PC-3 (cell line): Measurements from ENCODE around the gene OR4P4. TPM values are rescaled to one million over a fixed set of nuclear protein-coding genes. Genes with fewer than 3 reads are reported as not detected.

Source experiments
- ATAC-seq: fragments of 200-7000 bp; cut with Tn5 transposase; 2 replicates; pipeline ENCODE4 v1.9.1; 2020; ENCODE audit warnings: mild to moderate bottlenecking, moderate library complexity
- BruUV-seq: library from RNA; stranded (reverse); fragments of 400-500 nt; replicated peaks from 2 replicates; lab custom pipeline; 2021; lab: Mats Ljungman, UMichigan
- CTCF ChIA-PET: fragments of 300-600 bp; sonication (Branson Sonifier 250); formaldehyde crosslinking; loops from one replicate; lab custom pipeline; 2022; ENCODE audit warnings: antibody characterized with exemption; lab: Charles Lee
- POLR2A ChIA-PET: fragments of 300-600 bp; sonication (Branson Sonifier 250); formaldehyde crosslinking; loops from one replicate; lab custom pipeline; 2022; ENCODE audit warnings: antibody characterized with exemption; ENCODE audit not compliant: unreplicated experiment; lab: Charles Lee
- DNase-seq: peaks from one replicate; pipeline ENCODE4 v3.0.0-alpha.2; 2015
- H2AFZ ChIP-seq: fragments of 300-600 bp; sonication (generic); 2 replicates; pipeline ENCODE4 v1.6.0; 2016; ENCODE audit warnings: antibody characterized with exemption, low read length
- H3F3A ChIP-seq: fragments of 300-600 bp; sonication (generic); one replicate; pipeline ENCODE4 v1.6.0; 2017; ENCODE audit warnings: antibody characterized with exemption, low read length, control low read depth, mild to moderate bottlenecking; ENCODE audit not compliant: unreplicated experiment
- H3K27ac ChIP-seq: fragments of 300-600 bp; sonication (generic); 2 replicates; pipeline ENCODE4 v1.5.1; 2016; ENCODE audit warnings: mild to moderate bottlenecking, low read length
- H3K27me3 ChIP-seq: fragments of 300-600 bp; sonication (generic); 2 replicates; pipeline ENCODE4 v1.6.1; 2016; ENCODE audit warnings: low read length, mixed read lengths
- H3K36me3 ChIP-seq: fragments of 300-600 bp; sonication (generic); 2 replicates; pipeline ENCODE4 v1.6.1; 2016; ENCODE audit warnings: low read depth, mixed run types, low read length, mixed read lengths
- H3K4me1 ChIP-seq: fragments of 300-600 bp; sonication (generic); 2 replicates; pipeline ENCODE4 v1.5.1; 2016; ENCODE audit warnings: low read length; ENCODE audit not compliant: insufficient read depth
- H3K4me2 ChIP-seq: fragments of 300-600 bp; sonication (generic); 2 replicates; pipeline ENCODE4 v1.6.0; 2016; ENCODE audit warnings: low read length
- H3K4me3 ChIP-seq: fragments of 300-600 bp; sonication (generic); 2 replicates; pipeline ENCODE4 v1.5.1; 2016; ENCODE audit warnings: mild to moderate bottlenecking, low read length, mixed read lengths
- H3K79me2 ChIP-seq: fragments of 300-600 bp; sonication (generic); 2 replicates; pipeline ENCODE4 v1.6.1; 2017; ENCODE audit warnings: low read length, mixed read lengths
- H3K9ac ChIP-seq: fragments of 300-600 bp; sonication (generic); 2 replicates; pipeline ENCODE4 v1.6.0; 2016; ENCODE audit warnings: mild to moderate bottlenecking, low read length
- H3K9me2 ChIP-seq: fragments of 300-600 bp; sonication (generic); replicated peaks from 2 replicates; pipeline ENCODE4 v1.6.1; 2016; ENCODE audit warnings: mixed run types, low read length, mixed read lengths
- H3K9me3 ChIP-seq: fragments of 300-600 bp; sonication (generic); 2 replicates; pipeline ENCODE4 v1.6.1; 2016; ENCODE audit warnings: low read length, mixed read lengths
- H4K20me1 ChIP-seq: fragments of 300-600 bp; sonication (generic); 2 replicates; pipeline ENCODE4 v1.6.1; 2016; ENCODE audit warnings: low read length, mixed read lengths
- CTCF ChIP-seq: fragments of 300-600 bp; sonication (generic); conservative IDR thresholded peaks from 2 replicates; pipeline ENCODE4 v1.5.1; 2017; ENCODE audit warnings: antibody characterized with exemption, low read depth, mild to moderate bottlenecking, low read length
- EZH2 ChIP-seq: fragments of 300-600 bp; sonication (generic); IDR thresholded peaks from one replicate; pipeline ENCODE4 v1.6.1; 2017; ENCODE audit warnings: antibody characterized with exemption, mild to moderate bottlenecking, low read length; ENCODE audit not compliant: unreplicated experiment
- EZH2phosphoT487 ChIP-seq: fragments of 300-600 bp; sonication (generic); IDR thresholded peaks from 2 replicates; pipeline ENCODE4 v1.6.1; 2018; ENCODE audit warnings: mild to moderate bottlenecking, antibody characterized with exemption, low read length, borderline replicate concordance
- intact Hi-C: fragments of 100-400 bp; cut with micrococcal nuclease; formaldehyde crosslinking; loops from 2 replicates; pipeline ENCODE4 v1.9.0; 2023
- total RNA-seq: library from RNA; depleted of rRNA; stranded (reverse); fragments of >200 nt; gene quantifications from 2 replicates; pipeline ENCODE4 v1.2.3, GENCODE V29; 2014

The OR4P4 gene
- total RNA-seq, 1 experiment from 2014 or later = not detected

GRCh38 chr11:55658031-55658573, 23.2 kb downstream of the OR4P4 start:
- ChIA-PET POLR2A (no interaction called here), CTCF (no interaction called here)
- Histone ChIP-seq H3K79me2 (no peaks in the 10 kb centered on the region), H3K4me3 (peak overlapping the region; percentile 35; the same call in 1 of the 2 replicates), H3F3A (no peaks in the 10 kb centered on the region), H2AFZ (peak overlapping the region; percentile 45; the same call in 1 of the 2 replicates), H3K9me2 (no peaks in the 10 kb centered on the region), H3K9ac (peak overlapping the region; percentile 37), H3K27ac (peak overlapping the region; percentile 83), H3K27me3 (no peaks in the 10 kb centered on the region), H3K36me3 (no peaks in the 10 kb centered on the region), H4K20me1 (no peaks in the 10 kb centered on the region), H3K4me1 (peaks cover 25% of the 10 kb centered on the region), H3K4me2 (peak overlapping the region; percentile 61), H3K9me3 (no peaks in the 10 kb centered on the region)
- BruUV-seq = no TSS peak
- no peak for TF ChIP-seq EZH2
- TF ChIP-seq EZH2phosphoT487 = no peak
- no peak for TF ChIP-seq CTCF
- intact Hi-C loops = no loop called here
- ATAC-seq (no peak; the same call in 1 of the 2 replicates), DNase-seq (peak; percentile 60)

- CTCF ChIA-PET = no interaction called here
- no peaks in the 10 kb centered on the region for H3F3A ChIP-seq
- POLR2A ChIA-PET = no interaction called here
- no peaks in the 10 kb centered on the region for H3K27me3 ChIP-seq
- peak overlapping the region; percentile 83 for H3K27ac ChIP-seq
- no peak for ATAC-seq
- no peak overlapping the region for H3K4me3 ChIP-seq
- H3K4me2 ChIP-seq = peak overlapping the region; percentile 61
- H2AFZ ChIP-seq = peak overlapping the region; percentile 45; the same call in 1 of the 2 replicates
- TF ChIP-seq CTCF = no peak
- TF ChIP-seq EZH2 = no peak
- no peak for TF ChIP-seq EZH2phosphoT487
- H4K20me1 ChIP-seq = no peaks in the 10 kb centered on the region
- H3K36me3 ChIP-seq = no peaks in the 10 kb centered on the region
- H3K4me1 ChIP-seq = peaks cover 25% of the 10 kb centered on the region
- no TSS peak for BruUV-seq
- no peaks in the 10 kb centered on the region for H3K79me2 ChIP-seq
- intact Hi-C loops = no loop called here
- H3K9me2 ChIP-seq = no peaks in the 10 kb centered on the region
- peak overlapping the region; percentile 25; the same call in 1 of the 2 replicates for H3K9ac ChIP-seq
- DNase-seq = no peak
- H3K9me3 ChIP-seq = no peaks in the 10 kb centered on the region
Observed at GRCh38 chr11:55658608-55659007, 23.7 kb downstream of the OR4P4 start.

- no peaks in the 10 kb centered on the region for H3F3A ChIP-seq
- H4K20me1 ChIP-seq = no peaks in the 10 kb centered on the region
- no peak within 1 kb of the TSS for H3K4me2 ChIP-seq
- H3K79me2 ChIP-seq = no peaks in the 10 kb centered on the region
- ATAC-seq (no peak), DNase-seq (no peak)
- H3K27me3 ChIP-seq = no peaks in the 10 kb centered on the region
- no peaks in the 10 kb centered on the region for H3K9me3 ChIP-seq
- H3K4me1 ChIP-seq = peaks cover 22% of the 10 kb centered on the region
- no peaks in the 10 kb centered on the region for H3K9me2 ChIP-seq
- H3K4me3 ChIP-seq = no peak within 1 kb of the TSS
- BruUV-seq = no TSS peak
- ChIA-PET CTCF (no interaction called here), POLR2A (no interaction called here)
- H2AFZ ChIP-seq = no peak within 1 kb of the TSS
- intact Hi-C loops = no loop called here
- H3K36me3 ChIP-seq = no peaks in the 10 kb centered on the region
- no peak within 1 kb of the TSS for H3K27ac ChIP-seq
- TF ChIP-seq EZH2 (no peak), CTCF (peak; percentile 20; the same call in 1 of the 2 replicates), EZH2phosphoT487 (no peak)
- no peak within 1 kb of the TSS for H3K9ac ChIP-seq
Observed at GRCh38 chr11:55661901-55662300, 27.0 kb downstream of the OR4P4 start, which contains the start of gene OR4C6. Gene OR4C6 (plus strand): TSS chr11:55662201. CDS start chr11:55665167, 2,966 bp downstream.
